ENCODE measurements around the gene PLXNA2.

PLXNA2 gene

GRCh38 chr1:208161656-208162375, 82.4 kb downstream of the PLXNA2 start:
- ATAC-seq: peak; percentile 54
- TF ChIP-seq OSR1 (CRISPR knock-in tag; IDR thresholded peaks at IDR 0.05) (no peak), TOX (CRISPR knock-in tag; IDR thresholded peaks at IDR 0.05; ENCODE audit: borderline replicate concordance) (peak; percentile 43; the same call in 1 of the 2 replicates), ZC3H10 (CRISPR knock-in tag; IDR thresholded peaks at IDR 0.05) (peak; percentile 68)

GRCh38 chr1:208161005-208161404, 83.2 kb downstream of the PLXNA2 start:
- TF ChIP-seq ZNF70 (CRISPR knock-in tag; IDR thresholded peaks at IDR 0.05): no peak
- TF ChIP-seq TSHZ2 (CRISPR knock-in tag; IDR thresholded peaks at IDR 0.05): no peak
- TF ChIP-seq OSR1 (CRISPR knock-in tag; IDR thresholded peaks at IDR 0.05): no peak
- no peak for TF ChIP-seq ZC3H10 (CRISPR knock-in tag; IDR thresholded peaks at IDR 0.05)
- no peak for TF ChIP-seq ZNF8 (CRISPR knock-in tag; IDR thresholded peaks at IDR 0.05)
- TF ChIP-seq RARB (CRISPR knock-in tag; IDR thresholded peaks at IDR 0.05): no peak
- TF ChIP-seq CSDC2 (CRISPR knock-in tag; IDR thresholded peaks at IDR 0.05): no peak
- TF ChIP-seq GLIS3 (CRISPR knock-in tag; IDR thresholded peaks at IDR 0.05): no peak
- TF ChIP-seq CREB5 (CRISPR knock-in tag; IDR thresholded peaks at IDR 0.05; ENCODE audit: low read depth): no peak
- no peak for TF ChIP-seq TCF4 (CRISPR knock-in tag; IDR thresholded peaks at IDR 0.05; ENCODE audit: borderline replicate concordance)
- no peak for TF ChIP-seq SNAI2 (CRISPR knock-in tag; IDR thresholded peaks at IDR 0.05)
- no peak for TF ChIP-seq ZFP30 (CRISPR knock-in tag; IDR thresholded peaks at IDR 0.05)
- no peak for TF ChIP-seq CSRNP3 (CRISPR knock-in tag; IDR thresholded peaks at IDR 0.05)
- TF ChIP-seq TOX (CRISPR knock-in tag; IDR thresholded peaks at IDR 0.05; ENCODE audit: borderline replicate concordance): no peak
- TF ChIP-seq ARNTL (CRISPR knock-in tag; IDR thresholded peaks at IDR 0.05; ENCODE audit: borderline replicate concordance, low read depth): no peak
- no peak for TF ChIP-seq ISL1 (CRISPR knock-in tag; IDR thresholded peaks at IDR 0.05)
- no peak for TF ChIP-seq PPARA (CRISPR knock-in tag; IDR thresholded peaks at IDR 0.05; ENCODE audit: borderline replicate concordance)
- no peak for ATAC-seq

- TF ChIP-seq PATZ1 (CRISPR knock-in tag; IDR thresholded peaks at IDR 0.05; ENCODE audit: borderline replicate concordance) (0 out of 2 replicates have a peak, but pooled peaks have one; percentile 5), ZC3H10 (CRISPR knock-in tag; IDR thresholded peaks at IDR 0.05) (0 out of 2 replicates have a peak, but pooled peaks have one; percentile 2), POU6F1 (CRISPR knock-in tag; IDR thresholded peaks at IDR 0.05; ENCODE audit: borderline replicate concordance, low read depth) (peak; percentile 49; the same call in 1 of the 2 replicates), GLIS3 (CRISPR knock-in tag; IDR thresholded peaks at IDR 0.05) (no peak)
- peak; percentile 32 for ATAC-seq
Observed at GRCh38 chr1:208160259-208160819, 83.8 kb downstream of the PLXNA2 start.
